ENCODE measurements around the gene CACNA1C. TPM values are rescaled to one million over a fixed set of nuclear protein-coding genes. Genes with fewer than 3 reads are reported as not detected.

CACNA1C gene
- total RNA-seq, 1 donor from 2014 or later: 11.7 TPM

DNA sequence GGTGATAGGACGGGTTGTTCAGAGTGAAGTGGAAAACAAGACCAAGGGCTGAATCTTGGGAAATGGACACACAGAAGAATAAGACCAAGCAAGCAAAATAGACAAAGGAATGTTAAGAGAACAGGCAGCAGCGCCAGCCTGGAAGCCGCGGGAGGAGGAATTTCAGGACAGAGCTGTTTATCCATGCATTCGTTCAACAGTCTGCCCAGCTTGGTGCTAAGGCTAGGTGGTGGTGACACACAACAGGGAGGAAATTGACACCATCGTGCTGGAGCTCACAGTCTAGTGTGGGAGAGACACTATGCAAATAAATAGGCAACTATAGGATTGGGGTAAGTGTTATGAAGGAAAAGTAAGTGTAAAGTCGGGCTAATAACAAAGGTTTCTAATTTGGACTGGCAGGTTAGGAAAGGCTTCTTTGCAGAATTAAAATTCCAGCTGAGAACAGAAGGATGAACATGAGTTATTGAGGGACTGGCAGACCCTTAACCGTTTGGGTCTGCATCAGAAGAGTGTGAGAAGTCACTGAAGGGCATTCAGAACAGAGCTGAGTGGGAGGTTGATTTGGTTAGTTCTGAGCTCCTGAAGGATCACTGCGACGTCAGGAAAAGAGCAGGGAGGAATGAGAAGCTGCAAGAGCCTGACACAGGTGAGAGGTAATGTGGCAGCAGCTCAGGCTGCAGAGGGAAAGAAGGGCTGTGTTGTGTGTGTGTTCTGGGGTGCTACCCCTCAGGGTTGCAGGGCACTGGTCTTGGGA is 499.4 kb downstream of the CACNA1C start:
- Mint-ChIP-seq H3K27ac (no peak overlapping the region), H3K36me3 (ENCODE audit: insufficient read depth) (no peaks in the 10 kb centered on the region), H3K9me3 (ENCODE audit: low read depth) (no peaks in the 10 kb centered on the region), H3K4me1 (ENCODE audit: low read depth) (peaks cover 4% of the 10 kb centered on the region), H3K27me3 (peaks cover 15% of the 10 kb centered on the region), H3K4me3 (ENCODE audit: low read depth) (no peak overlapping the region)
- TF ChIP-seq, protein P1, sequence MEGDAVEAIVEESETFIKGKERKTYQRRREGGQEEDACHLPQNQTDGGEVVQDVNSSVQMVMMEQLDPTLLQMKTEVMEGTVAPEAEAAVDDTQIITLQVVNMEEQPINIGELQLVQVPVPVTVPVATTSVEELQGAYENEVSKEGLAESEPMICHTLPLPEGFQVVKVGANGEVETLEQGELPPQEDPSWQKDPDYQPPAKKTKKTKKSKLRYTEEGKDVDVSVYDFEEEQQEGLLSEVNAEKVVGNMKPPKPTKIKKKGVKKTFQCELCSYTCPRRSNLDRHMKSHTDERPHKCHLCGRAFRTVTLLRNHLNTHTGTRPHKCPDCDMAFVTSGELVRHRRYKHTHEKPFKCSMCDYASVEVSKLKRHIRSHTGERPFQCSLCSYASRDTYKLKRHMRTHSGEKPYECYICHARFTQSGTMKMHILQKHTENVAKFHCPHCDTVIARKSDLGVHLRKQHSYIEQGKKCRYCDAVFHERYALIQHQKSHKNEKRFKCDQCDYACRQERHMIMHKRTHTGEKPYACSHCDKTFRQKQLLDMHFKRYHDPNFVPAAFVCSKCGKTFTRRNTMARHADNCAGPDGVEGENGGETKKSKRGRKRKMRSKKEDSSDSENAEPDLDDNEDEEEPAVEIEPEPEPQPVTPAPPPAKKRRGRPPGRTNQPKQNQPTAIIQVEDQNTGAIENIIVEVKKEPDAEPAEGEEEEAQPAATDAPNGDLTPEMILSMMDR (IDR thresholded peaks at IDR 0.05; ENCODE audit: unreplicated experiment): no peak
- no peak for DNase-seq (ENCODE audit: low spot score, unreplicated experiment)

DNA sequence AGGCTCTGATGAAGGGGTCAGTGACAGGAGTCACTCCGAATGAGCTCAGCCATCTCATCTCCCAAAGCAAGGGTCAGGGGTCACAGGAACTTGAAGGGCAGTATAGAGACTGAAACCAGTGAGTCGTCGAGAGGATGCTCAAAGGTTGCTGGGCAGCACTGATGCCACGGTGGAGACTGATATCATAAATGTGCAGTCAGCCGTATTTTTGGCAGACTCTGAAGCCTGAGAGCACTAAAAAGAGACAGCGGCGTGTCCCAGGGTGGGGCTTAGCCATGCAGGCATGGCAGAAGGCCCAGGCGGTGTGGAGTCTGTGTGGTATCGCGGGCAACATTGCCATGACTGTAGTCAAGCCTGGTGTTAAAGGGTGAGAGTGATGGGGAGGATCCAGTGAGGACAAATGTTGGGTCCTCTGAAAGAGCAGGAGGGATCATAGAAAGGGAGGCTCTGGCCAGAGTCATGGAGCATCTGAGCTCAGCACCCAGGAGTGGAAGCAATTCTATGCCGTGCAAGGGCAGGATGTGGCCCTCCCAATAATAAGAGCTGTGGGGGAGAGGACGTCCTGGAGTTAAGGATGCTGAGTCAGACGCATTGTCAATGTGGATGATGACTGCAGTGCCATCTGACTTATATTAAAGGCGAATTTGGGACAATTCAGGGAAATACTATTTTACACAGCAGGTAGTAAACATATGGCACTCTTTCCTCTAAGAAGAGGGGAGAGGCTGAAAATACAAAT is 500.8 kb downstream of the CACNA1C start:
- Mint-ChIP-seq H3K4me3 (ENCODE audit: low read depth) (no peak overlapping the region), H3K36me3 (ENCODE audit: insufficient read depth) (no peaks in the 10 kb centered on the region), H3K4me1 (ENCODE audit: low read depth) (peaks cover 4% of the 10 kb centered on the region), H3K27me3 (peaks cover 24% of the 10 kb centered on the region), H3K27ac (no peak overlapping the region), H3K9me3 (ENCODE audit: low read depth) (no peaks in the 10 kb centered on the region)
- no peak for DNase-seq (ENCODE audit: low spot score, unreplicated experiment)
- TF ChIP-seq, protein P1 (IDR thresholded peaks at IDR 0.05; ENCODE audit: unreplicated experiment): no peak

DNA sequence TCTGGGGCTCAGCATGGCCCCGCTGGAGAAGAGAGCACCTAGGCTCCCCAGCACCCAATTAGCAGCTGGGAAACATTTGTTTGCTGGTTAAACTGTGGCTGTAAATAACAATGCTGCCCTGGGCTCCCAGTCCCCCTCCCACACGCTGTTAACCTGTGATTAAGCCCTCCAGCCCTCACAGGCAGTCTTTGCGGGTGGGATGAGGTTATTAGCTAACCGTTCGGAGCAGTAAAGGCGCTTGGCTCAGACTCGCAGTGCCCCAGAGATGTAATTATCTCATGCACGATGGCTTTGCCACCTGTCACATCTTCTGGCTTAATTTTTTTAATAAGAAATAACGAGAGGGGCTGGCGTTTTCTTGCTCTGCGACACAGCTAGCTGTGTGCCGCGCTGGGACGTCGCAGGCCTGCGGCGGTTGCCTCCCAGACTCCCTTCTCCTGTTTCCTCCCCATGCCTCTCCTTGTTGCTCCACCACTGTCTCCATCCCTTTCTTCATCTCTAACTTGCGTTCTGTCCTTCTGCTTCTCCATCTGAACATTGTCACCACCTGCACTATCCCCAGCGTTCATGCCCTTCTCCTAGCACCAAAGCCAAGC is 502.8 kb downstream of the CACNA1C start:
- Mint-ChIP-seq H3K9me3 (ENCODE audit: low read depth) (no peaks in the 10 kb centered on the region), H3K36me3 (ENCODE audit: insufficient read depth) (no peaks in the 10 kb centered on the region), H3K27me3 (peaks cover 28% of the 10 kb centered on the region), H3K4me3 (ENCODE audit: low read depth) (no peak overlapping the region), H3K27ac (no peak overlapping the region), H3K4me1 (ENCODE audit: low read depth) (peaks cover under 1% of the 10 kb centered on the region)
- TF ChIP-seq, protein P1 (IDR thresholded peaks at IDR 0.05; ENCODE audit: unreplicated experiment): no peak
- no peak for DNase-seq (ENCODE audit: low spot score, unreplicated experiment)

DNA sequence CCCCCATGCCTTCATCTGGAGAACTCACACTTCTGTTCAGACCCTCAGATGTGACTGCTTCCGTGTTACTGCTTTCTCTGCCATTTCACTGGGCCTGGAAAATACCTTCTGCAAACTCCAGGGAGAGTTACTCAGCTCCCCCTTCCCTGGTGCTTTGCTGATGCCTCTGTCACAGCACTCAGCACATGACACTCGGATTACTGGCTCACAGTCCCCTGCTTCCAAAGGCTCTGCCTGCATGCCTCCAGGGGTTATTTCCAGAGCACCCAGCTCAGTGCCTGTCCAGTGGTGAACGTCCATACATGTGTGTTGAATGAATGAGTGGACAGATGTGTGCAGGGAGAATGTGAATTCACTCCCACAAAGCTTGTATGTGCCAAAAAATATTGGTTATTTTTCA is 504.8 kb downstream of the CACNA1C start:
- DNase-seq (ENCODE audit: low spot score, unreplicated experiment): no peak
- H3K9me3 Mint-ChIP-seq (ENCODE audit: low read depth): no peaks in the 10 kb centered on the region
- no peak overlapping the region for H3K27ac Mint-ChIP-seq
- no peaks in the 10 kb centered on the region for H3K36me3 Mint-ChIP-seq (ENCODE audit: insufficient read depth)
- H3K4me3 Mint-ChIP-seq (ENCODE audit: low read depth): no peak overlapping the region
- H3K27me3 Mint-ChIP-seq: peaks cover 34% of the 10 kb centered on the region
- no peaks in the 10 kb centered on the region for H3K4me1 Mint-ChIP-seq (ENCODE audit: low read depth)
- TF ChIP-seq, protein P1 (IDR thresholded peaks at IDR 0.05; ENCODE audit: unreplicated experiment): no peak

DNA sequence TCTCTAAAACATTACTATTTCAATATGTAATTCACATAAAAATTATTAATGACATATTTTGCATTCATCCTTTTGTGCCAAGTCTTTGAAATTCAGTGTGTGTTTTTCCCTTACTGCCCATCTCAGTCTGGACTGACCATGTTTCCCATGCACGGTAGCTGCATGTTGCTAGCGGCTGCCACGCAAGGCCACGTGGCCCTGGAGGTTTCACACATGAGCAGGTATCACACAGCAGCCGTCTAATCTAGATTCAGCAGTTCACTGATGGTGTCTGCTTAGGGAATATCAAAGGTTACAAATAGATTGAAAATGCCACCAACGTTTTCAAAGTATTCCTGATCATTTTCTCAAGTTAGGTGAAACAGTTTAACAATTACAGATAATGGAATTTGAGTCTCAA is 507.1 kb downstream of the CACNA1C start:
- no peaks in the 10 kb centered on the region for H3K36me3 Mint-ChIP-seq (ENCODE audit: insufficient read depth)
- TF ChIP-seq, protein P1 (IDR thresholded peaks at IDR 0.05; ENCODE audit: unreplicated experiment): no peak

More for the DNA sequence above, 507.1 kb downstream of the CACNA1C start:
- Mint-ChIP-seq H3K4me1 (ENCODE audit: low read depth) (no peaks in the 10 kb centered on the region), H3K27ac (no peak overlapping the region), H3K4me3 (ENCODE audit: low read depth) (no peak overlapping the region), H3K9me3 (ENCODE audit: low read depth) (no peaks in the 10 kb centered on the region), H3K27me3 (peaks cover 39% of the 10 kb centered on the region)
- DNase-seq (ENCODE audit: low spot score, unreplicated experiment): no peak

Data from progenitor cell of endocrine pancreas (in vitro differentiated cells).